Left renal pelvis (tissue), 4 donors: ENCODE results near the gene CUX1. TPM values are rescaled to one million over a fixed set of nuclear protein-coding genes. Genes with fewer than 3 reads are reported as not detected.
"Not testable (repeated sequence)": the region's sequence is repeated elsewhere in the genome, so short reads cannot be mapped to it uniquely, and the experiment has no call there.

Experiments
- DNase-seq, 4 donors: peaks; one replicate each; pipeline ENCODE4 v3.0.0-alpha.2; 2013; ENCODE audit warnings: low read depth in 4 of 4, low spot score in 3 of 4
- polyA plus RNA-seq, 4 donors: library from polyadenylated mRNA; unstranded; fragments of 120-200 nt; gene quantifications; one replicate each; pipeline ENCODE4 v1.2.1, GENCODE V29; 2013; ENCODE audit not compliant: insufficient read length in 4 of 4

Gene CUX1
- polyA plus RNA-seq, 4 donors: 66.7 to 114 (median 96.4) TPM

DNA sequence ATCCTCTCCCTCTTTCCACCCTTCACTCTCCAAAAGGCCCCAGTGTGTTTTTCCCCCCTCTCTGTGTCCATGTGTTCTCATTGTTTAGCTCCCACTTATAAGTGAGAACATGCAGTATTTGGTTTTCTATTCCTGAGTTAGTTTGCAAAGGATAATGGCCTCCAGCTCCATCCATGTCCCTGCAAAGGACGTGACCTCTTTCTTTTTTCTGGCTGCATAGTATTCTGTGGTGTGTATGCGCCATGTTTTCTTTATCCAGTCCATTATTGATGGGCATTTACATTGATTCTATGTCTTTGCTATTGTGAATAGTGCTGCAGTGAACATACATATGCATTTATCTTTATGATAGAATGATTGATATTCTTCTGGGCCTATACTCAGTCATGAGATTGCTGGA lies 31.9 kb downstream of the CUX1 start:
- DNase-seq: not testable (repeated sequence)

DNA sequence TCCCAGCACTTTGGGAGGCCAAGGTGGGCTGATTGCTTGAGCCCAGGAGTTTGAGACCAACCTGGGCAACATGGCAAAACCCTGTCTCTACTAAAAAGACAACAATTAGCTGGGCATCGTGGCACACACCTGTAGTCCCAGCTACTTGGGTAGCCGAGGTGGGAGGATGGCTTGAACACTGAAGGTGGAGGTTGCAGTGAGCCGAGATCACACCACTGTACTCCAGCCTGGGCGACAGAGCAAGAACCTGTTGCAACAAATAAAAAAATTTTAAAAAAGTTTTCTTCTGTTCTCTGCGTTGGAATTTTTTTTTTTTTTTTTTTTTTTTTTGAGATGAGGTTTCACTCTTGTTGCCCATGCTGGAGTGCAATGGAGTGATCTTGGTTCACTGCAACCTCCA lies 34.9 kb downstream of the CUX1 start:
- not testable (repeated sequence) for DNase-seq

DNA sequence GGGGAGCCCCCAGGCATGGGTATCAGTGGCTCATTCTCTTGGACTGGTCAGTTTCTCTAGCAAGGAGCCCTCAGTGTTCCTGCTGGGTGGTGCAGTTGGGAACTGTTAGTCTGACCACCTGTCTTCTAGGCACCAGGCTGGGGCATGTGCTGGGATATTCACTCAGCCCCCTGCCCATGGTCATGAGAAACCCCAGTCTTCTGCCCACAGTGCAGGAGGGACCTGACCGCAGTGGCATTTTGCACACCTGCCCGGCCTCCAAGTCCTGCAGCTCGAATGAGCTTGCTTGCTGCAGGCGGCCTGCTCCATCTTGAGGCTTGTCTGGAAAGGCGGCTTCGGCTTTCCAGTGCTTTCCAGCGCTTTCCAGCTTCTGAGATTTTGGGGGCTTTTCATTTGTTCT lies 36.3 kb downstream of the CUX1 start:
- no peak for DNase-seq

DNA sequence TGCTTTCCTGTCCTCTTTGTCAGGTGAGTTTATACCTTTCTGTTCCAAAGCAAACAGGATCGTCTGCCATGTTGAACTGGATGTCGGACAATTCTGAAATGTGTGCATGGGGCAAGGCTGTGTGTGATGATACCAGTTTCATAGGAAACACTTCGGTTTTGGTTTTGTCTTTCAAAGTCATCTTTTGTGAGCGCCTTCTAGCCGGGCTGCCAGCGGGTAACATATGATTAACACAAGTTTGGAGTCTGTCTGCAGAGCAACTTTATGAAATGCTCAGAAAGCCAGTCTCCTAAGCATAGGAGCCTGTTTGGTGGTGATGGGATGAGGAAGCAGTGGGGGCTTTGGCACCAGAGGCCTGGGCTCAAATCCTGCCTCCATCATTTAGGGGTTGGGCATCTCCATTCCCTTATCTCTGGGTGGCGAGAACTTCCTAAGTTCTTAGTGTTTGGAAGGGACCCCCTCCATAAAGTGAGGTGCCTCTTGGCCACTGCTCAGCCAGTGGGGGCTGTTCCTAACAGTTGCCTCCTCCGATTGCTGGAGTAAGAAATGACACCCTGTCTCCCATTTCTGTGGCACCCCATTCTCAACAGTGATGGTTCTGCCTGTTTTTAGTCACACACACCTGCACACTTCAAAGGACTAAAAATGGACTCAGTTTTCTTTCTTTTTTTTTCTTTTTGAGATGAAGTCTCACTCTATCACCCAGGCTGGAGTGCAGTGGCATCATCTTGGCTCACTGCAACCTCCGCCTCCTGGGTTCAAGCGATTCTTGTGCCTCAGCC lies 36.8 kb downstream of the CUX1 start:
- no peak for DNase-seq

DNA sequence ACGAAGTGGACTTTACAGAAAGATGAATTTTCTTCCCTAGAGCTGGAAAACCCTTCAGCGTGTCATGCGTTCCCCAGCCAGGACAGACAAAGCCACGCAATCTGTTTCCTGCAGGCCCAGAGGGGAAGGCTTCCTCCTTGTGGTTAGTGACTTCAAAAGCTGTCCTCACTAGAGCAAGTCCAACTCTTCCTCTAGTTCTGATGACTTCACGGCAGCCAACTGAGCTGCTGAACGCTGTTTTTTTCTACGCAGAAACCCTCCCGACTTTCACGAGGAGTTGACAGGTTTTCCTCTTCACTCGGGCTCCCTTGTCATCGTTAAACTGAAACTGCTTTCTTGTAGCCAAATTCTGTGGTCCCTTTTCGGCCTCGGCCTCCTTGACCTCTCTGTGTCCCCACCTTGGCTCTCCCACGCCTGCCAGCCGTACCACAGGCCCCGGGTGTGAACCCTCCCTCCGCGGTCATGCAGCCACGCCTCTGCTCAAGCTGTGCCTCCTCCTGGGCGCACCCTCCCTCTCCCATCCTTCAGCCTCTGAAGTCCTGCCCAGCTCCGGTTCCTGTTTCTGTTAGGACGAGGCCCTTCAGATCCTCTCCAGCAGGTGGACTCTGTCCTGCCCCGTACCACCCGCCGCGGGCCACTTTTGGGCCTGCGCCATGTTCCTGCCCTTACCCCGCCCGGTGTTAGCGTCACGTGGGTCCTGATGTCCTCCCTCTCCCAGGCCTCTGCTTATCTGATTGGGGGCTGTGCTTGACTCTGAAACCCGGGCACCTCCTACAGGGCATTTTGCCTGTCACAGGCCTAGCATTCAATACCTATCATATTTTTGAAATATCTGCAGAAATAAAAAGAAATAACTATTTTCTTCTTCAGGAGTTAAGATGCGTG lies 39.3 kb downstream of the CUX1 start:
- no peak for DNase-seq

DNA sequence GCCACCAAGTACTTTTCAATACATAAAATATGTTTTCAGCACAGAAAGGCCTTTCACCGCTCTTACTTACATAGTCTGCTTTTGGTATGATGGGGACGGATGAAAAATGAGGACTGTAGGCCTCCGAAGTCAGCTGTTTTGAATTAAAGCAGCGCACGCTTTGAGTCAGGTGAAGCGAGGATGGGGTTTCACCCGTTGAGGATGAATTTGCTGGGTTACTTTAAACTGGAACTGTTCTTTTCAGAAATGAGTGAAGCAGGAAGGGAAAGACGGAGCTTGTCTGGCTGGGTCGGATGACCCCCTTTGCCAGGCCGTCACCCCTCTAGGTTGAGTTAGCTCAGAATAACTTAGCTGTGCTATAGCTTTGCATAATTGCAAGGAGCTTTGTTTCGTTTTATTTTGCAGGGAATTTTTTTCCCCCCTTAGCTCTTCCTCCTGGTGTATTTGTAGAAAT lies 40.0 kb downstream of the CUX1 start:
- no peak for DNase-seq

DNA sequence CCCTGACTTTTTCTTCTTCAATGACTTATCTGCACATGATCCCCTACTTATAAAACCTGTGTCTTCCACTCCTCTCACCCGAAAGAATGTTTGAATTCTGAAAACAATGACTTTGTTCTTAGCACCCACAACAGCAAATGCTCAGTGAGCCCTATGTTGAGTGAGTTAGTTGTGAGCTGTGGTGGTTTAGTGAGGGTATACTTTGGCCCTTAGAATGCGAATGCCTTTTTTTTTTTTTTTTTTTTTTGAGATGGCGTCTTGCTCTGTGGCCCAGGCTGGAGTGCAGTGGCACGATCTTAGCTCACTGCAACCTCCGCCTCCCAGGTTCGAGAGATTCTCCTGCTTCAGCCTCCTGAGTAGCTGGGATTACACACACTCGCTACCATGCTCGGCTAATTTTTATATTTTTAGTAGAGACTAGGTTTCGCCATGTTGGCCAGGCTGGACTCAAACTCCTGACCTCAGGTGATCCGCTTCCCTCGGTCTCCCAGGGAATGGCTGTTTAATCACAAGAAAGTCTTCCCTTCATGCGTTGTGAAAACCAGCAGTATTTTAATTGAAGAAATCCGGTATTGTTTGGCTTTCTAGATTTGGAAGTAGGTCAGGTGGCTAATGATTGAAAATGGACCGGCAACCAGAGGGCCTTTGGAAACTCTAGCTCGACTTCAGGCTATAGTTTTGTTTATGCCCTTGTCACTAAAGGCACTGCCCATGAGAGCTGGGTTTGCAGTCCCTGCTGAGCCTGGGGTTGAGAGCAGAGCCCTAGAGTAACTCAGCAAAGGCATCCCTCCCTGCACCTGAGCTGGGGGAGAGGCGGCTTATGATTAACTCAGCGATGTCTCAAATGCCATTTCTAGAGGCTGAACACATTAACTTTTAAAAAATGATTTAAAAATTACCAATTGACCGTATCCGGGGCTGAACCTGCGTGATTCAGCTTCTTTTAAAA lies 41.3 kb downstream of the CUX1 start:
- DNase-seq: no peak

DNA sequence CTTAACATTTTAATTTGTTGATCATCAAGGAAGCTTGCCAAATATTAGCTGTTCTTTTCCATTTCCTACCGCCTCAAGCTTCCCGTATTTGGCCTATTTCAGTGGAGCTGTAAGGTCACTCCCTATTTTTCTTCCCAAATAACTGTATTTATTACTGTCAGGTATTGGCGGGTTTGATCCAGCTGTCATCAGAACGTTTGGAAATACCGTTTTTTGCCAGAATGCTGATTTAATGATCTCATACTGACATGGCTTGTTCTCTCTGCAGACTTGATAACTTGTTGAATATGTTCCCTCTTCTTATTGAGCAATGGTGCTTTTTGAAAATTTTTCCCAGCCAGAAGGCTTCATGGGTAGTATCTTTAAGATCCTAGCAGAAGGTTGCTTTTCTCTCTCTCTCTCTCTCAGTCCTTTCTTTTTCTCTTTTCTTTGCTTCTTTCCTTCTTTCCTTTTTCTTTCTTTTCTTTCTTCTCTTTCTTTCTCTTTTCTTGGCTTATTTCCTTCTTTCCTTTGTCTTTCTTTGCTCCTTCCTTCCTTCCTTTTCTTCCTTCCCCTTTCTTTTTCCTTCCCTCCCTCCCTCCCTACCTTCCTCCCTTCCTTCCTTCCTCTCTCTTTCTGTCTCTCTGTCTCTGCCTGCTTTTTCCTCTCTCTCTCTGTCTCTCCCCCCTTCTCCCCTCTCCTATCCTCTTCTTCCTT lies 42.1 kb downstream of the CUX1 start:
- no peak for DNase-seq

DNA sequence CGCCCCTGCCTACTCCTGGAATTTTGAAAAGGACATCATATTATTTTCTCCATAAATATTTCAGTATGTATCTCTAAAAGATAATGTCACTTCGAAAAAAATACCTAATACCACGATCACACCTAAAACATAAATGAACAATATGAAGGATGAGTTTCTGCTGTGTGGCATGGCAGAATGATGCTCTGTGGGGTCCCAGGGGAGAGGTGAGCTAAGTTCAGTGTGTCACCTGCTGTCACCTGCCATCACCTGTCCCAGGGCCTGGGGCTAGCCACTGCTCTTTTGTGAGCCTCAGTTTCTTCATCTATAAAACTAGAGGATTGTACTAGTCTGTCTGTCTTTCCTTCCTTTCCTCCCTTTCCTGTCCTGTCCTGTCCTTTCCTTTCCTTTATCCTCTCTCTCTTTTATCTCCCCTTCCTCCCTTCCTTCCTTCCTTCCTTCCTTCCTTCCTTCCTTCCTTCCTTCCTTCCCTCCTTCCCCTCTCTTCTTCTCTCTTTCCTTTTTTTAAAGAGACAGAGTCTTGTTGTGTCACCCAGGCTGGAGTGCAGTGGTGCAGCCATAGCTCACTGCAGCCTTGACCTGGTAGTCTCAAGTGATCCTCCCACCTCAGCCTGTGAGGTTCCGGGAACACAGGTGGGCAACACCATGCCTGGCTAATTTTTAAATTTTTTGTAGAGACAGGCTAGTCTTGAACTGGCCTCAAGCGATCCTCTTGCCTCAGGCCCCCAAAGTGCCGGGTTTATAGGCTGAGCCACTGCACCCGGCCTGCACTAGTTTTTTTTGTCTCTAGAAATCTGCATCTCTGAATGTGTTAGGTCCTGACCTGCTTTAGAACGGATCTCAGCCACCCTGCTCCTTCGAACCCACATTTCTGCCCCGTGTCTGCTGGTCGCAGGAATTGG lies 43.1 kb downstream of the CUX1 start:
- no peak for DNase-seq

DNA sequence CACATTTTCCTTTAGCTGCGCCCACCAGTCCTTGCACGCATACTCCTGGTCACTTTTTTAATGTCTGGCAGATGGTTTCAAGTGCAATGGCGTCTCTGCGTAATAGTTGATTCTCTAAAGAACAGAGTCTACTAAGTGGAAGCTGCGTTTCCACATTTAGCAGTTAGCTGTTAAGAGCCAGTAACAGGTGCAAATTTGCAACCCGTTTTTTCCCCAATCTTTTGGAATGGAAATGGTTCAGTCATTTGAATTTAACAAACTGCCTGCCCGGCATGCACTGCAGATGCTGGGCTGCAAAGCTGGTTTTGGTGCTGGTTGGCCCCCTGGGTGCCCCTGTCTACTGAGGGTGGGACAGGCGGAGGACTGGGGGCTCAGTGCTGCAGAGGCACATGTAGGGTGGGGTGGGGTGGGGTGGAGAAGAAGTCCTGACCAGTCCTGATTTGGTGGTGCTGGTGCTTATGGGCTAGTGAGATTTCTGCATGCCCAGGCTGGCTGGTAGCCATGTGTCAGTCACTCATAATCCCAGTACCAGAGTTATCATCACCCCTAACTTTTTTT lies 43.9 kb downstream of the CUX1 start:
- DNase-seq: no peak

DNA sequence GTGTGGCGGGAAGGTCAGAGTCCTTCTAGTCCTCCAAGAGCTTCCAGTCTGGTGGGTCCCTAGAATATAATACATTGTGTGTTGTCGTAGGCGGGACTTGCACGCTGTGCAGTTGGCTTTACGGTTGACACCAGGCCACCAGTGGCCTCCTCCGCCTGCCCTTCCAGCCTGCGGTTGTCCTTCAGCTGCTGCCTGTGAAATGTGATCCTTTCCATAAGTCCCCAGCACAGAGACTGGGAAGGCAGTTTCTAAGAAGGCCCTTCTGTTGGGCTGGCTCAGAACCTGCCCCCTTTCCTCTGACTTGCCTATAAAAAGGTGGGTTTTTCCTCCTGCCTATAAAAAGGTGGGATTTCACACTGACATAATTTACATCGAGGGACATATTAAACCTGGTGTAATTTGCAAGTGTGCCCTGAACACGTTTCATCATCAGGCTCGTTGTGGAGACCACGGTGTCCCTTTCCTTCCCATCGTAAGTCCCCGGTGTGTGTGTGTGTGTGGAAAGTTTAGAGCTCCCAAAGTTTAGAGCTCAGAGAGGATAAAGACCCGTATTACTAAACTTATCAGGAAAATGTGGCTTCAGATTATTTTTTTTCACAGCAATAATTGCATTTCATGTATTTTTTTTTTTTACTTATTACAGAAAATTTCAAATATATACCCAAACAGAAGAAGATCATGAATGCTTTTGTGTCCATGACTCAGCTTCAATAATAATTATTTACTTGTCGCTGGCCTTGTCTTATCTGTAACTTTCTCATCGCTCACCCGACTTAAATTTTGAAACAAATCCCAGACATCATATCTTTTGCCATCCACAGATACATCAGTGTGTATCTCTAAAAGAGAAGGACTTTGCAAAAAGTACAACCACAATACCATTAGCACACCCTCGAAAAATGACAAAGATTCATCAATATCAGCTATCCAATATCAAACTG lies 45.1 kb downstream of the CUX1 start:
- DNase-seq: no peak

DNA sequence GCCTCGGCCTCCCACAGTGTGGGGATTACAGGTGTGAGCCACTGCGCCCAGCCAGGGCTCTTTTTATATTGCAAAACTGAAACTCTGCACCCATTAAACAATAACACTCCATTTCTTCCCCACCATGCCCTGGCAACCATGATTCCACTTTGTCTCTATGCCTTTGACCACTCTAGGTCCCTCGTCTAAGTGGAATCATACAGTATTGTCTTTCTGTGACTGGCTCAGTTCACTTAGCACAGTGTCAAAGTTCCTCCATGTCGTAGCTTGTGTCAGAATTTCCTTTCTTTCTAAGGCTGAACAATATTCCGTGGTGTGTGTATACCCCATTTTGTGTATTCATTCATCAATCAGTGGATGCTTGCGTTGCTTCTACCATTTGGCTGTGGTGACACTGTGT lies 46.2 kb downstream of the CUX1 start:
- DNase-seq: no peak

DNA sequence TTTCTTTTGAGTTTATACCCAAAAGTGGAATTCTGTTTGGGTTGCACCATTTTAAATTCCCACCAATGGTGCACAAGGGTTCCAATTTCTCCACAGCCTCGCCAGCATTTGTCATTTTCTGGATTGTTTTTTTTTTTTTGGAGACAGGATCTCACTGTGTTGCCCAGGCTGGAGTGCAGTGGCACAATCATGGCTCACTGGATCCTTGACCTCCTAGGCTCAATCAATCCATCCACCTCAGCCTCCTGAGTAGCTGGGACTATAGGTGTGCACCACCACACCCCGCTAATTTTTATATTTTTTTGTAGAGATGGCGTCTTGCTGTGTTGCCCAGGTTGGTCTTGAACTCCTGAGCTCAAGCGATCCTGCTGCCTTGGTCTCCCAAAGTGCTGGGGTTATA lies 46.6 kb downstream of the CUX1 start:
- DNase-seq: no peak

DNA sequence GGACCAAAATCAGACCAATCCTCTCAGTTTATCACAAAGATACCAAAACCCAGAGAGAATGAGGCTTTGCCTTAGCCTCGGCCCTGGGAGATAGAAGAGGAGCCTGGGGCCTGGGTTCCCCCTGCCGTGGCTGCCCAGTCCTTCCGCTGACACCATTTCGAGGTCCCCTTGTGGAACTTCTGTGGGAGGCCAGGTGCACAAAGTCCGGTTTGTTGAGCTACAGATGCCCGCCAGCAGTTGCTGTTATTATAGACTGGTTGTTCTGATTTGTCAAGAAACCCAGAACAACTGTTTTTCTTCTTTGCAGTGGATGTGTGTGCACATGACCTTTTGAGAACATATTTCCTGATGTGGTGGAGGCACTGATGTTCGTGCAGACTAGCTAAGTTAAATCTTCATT lies 47.6 kb downstream of the CUX1 start:
- DNase-seq: no peak

DNA sequence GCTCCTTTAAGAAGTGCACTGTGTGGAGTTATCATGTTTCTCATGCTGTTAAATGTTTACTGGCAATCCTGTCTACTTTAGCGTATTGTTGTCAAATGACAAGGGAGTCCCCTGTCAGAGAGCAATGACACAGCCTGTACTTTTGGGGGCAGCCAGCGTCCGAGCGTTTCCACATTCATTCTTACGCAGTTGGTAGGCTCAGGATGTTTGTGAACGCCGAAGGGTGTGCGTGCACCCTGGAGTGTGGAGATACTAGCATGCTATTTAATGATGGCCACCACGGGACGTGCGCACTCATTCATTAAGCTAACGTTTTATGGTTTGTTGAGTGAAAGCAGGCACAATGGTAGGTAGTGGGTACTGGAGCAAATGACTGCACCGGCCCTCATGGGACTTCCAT lies 48.0 kb downstream of the CUX1 start:
- no peak for DNase-seq

DNA sequence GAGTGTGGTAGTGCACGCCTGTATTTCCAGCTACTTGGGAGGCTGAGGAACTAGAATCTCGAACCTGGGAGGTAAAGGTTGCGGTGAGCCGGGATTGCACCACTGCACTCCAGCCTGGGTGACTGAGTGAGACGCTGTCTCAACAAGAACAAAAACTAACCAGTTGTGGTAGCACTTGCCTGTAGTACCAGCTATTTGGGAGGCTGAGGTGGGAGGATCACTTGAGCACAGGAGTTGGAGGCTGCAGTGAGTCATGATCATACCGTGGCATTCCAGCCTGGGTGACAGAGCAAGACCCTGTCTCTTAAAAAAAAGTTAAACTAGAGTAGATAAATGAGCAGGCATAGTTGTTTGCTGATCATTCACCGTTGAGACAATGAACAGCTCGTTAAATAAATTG lies 48.9 kb downstream of the CUX1 start:
- DNase-seq: no peak

DNA sequence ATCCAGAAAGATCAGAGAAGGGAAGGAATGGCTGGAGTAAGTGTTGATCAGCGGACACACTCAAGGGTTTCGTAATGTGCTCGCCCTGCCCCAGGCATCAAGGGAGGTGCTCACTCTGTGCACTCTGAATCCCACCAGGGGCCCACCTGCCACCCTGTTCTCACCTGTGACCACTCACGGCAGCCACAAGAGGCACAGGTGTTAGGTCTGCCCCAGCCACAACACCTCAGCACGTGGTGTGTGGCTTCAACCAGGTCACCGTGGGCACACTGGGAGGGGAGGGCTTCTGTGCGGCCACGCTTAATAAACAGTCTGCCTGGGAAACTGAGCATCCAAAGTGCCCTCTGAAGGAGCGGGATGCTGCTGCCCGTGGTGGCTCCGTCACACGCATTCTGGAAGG lies 49.8 kb downstream of the CUX1 start:
- no peak for DNase-seq

DNA sequence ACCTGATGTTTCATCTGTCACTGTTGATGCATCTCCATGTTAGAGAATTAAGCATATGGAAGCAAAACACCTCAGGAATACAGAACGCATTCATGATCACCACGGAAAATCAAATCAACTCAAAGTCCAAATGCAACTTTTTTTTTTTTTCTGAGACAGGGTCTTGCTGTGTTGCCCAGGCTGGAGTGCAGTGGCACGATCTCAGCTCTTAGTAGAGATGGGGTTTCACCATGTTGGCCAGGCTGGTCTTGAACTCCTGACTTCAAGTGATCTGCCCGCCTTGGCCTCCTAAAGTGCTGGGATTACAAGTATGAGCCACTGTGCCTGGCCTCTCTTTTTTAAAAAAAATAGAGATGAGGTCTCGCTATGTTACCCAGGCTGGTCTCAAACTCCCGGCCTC lies 50.3 kb downstream of the CUX1 start:
- DNase-seq: not testable (repeated sequence)
